Neutrophil (primary cell): ENCODE measurements around the gene GFOD1.
A peak's percentile ranks its signal among the peaks of the same experiment; 100 is the strongest.

Source experiments
- H3K27ac ChIP-seq: fragments of 200-600 bp; sonication (generic); 2 replicates; pipeline ENCODE4 v1.5.1; 2016; ENCODE audit warnings: mild to moderate bottlenecking, moderate library complexity
- H3K27me3 ChIP-seq: fragments of 200-600 bp; sonication (generic); 2 replicates; pipeline ENCODE4 v1.6.0; 2016; ENCODE audit warnings: mild to moderate bottlenecking
- H3K36me3 ChIP-seq: fragments of 200-600 bp; sonication (generic); 2 replicates; pipeline ENCODE4 v1.5.1; 2017
- H3K4me1 ChIP-seq, 2 experiments: fragments of 200-600 bp in 1 of 2; sonication (generic) in 1 of 2; 1 replicate in 1 of 2; 2 replicates in 1 of 2; pipeline versions ENCODE4 v1.5.1 to v1.6.1; 2013 to 2016; ENCODE audit warnings: low read depth in 1 of 2, low read length in 1 of 2, mild to moderate bottlenecking in 1 of 2, moderate library complexity in 1 of 2; ENCODE audit not compliant: control insufficient read depth in 1 of 2, insufficient read depth in 1 of 2
- H3K4me3 ChIP-seq, 2 experiments: fragments of 200-600 bp in 1 of 2; sonication (generic) in 1 of 2; 1 replicate in 1 of 2; 2 replicates in 1 of 2; pipeline ENCODE4 v1.5.1; 2013 to 2016; ENCODE audit warnings: low read depth in 1 of 2, low read length in 1 of 2, mild to moderate bottlenecking in 1 of 2, moderate library complexity in 1 of 2
- H3K9me3 ChIP-seq: fragments of 200-600 bp; sonication (generic); 2 replicates; pipeline ENCODE4 v1.5.1; 2016
- CTCF ChIP-seq: fragments of 200-600 bp; sonication (generic); IDR thresholded peaks from 2 replicates; pipeline ENCODE4 v1.5.1; 2016; ENCODE audit warnings: antibody characterized with exemption

The GFOD1 gene

GRCh38 chr6:13488015-13488895 is 855 bp upstream of the GFOD1 start:
- no peaks in the 10 kb centered on the region for H3K27me3 ChIP-seq
- H3K27ac ChIP-seq = peak overlapping the region; percentile 85

GRCh38 chr6:13486679-13487121 is 700 bp downstream of the GFOD1 start:
- Histone ChIP-seq H3K4me1 (peaks cover 52 to 62% of the 10 kb centered on the region in 2 experiments), H3K27ac (peak overlapping the region; percentile 85), H3K4me3 (peak overlapping the region; percentile 91), H3K9me3 (no peaks in the 10 kb centered on the region), H3K36me3 (no peaks in the 10 kb centered on the region), H3K27me3 (no peaks in the 10 kb centered on the region)
- TF ChIP-seq CTCF = no peak

More at GRCh38 chr6:13488015-13488895, 855 bp upstream of the GFOD1 start:
- Histone ChIP-seq H3K36me3 (no peaks in the 10 kb centered on the region), H3K9me3 (no peaks in the 10 kb centered on the region), H3K4me1 (peaks cover 51 to 57% of the 10 kb centered on the region in 2 experiments), H3K4me3 (peak overlapping the region; percentile 91)
- no peak for TF ChIP-seq CTCF

GRCh38 chr6:13485923-13486562 is 1.4 kb downstream of the GFOD1 start:
- peaks cover 50 to 59% of the 10 kb centered on the region in 2 experiments for H3K4me1 ChIP-seq
- peak overlapping the region; percentile 91 for H3K4me3 ChIP-seq
- H3K36me3 ChIP-seq = no peaks in the 10 kb centered on the region
- no peaks in the 10 kb centered on the region for H3K27me3 ChIP-seq
- H3K9me3 ChIP-seq = no peaks in the 10 kb centered on the region
- no peak for TF ChIP-seq CTCF
- H3K27ac ChIP-seq = peak overlapping the region; percentile 85

- Histone ChIP-seq H3K36me3 (no peaks in the 10 kb centered on the region), H3K4me3 (peak overlapping the region; percentile 91), H3K27me3 (no peaks in the 10 kb centered on the region), H3K9me3 (no peaks in the 10 kb centered on the region), H3K4me1 (peaks cover 46 to 52% of the 10 kb centered on the region in 2 experiments), H3K27ac (no peak overlapping the region)
- TF ChIP-seq CTCF = no peak
Observed at GRCh38 chr6:13485303-13485702, 2.1 kb downstream of the GFOD1 start.

- H3K27me3 ChIP-seq = no peaks in the 10 kb centered on the region
- no peaks in the 10 kb centered on the region for H3K36me3 ChIP-seq
- peaks cover 51 to 55% of the 10 kb centered on the region in 2 experiments for H3K4me1 ChIP-seq
- no peaks in the 10 kb centered on the region for H3K9me3 ChIP-seq
- H3K27ac ChIP-seq = no peak overlapping the region
- TF ChIP-seq CTCF = no peak
- H3K4me3 ChIP-seq = no peak overlapping the region
Observed at GRCh38 chr6:13484827-13485226, 2.6 kb downstream of the GFOD1 start.
